Caco-2 (cell line): ENCODE data around the gene GDAP2. TPM values are rescaled to one million over a fixed set of nuclear protein-coding genes. Genes with fewer than 3 reads are reported as not detected.

Experiments
- BruUV-seq: library from RNA; stranded (reverse); fragments of 400-500 nt; replicated peaks from 2 replicates; lab custom pipeline; 2021; lab: Mats Ljungman, UMichigan
- CTCF ChIA-PET: fragments of 300-600 bp; sonication (Branson Sonifier 250); formaldehyde crosslinking; loops from one replicate; lab custom pipeline; 2022; ENCODE audit warnings: antibody characterized with exemption; lab: Charles Lee
- POLR2A ChIA-PET: fragments of 300-600 bp; sonication (Branson Sonifier 250); formaldehyde crosslinking; loops from one replicate; lab custom pipeline; 2022; ENCODE audit warnings: antibody characterized with exemption; lab: Charles Lee
- DNase-seq, 2 experiments: peaks; one replicate each; pipeline versions ENCODE4 v3.0.0 to v3.0.0-alpha.2; 2020 to 2022
- H3K27me3 ChIP-seq: replicated peaks from 2 replicates; pipeline ENCODE4 v1.6.0; 2011; ENCODE audit warnings: low read length; ENCODE audit not compliant: control insufficient read depth, insufficient read depth
- H3K36me3 ChIP-seq: 2 replicates; pipeline ENCODE4 v1.5.1; 2011; ENCODE audit warnings: low read length; ENCODE audit not compliant: control insufficient read depth, insufficient read depth
- H3K4me1 ChIP-seq: fragments of 250-450 bp; sonication (Bioruptor Pico); 2 replicates; pipeline ENCODE4 v1.5.1; 2020; ENCODE audit warnings: mild to moderate bottlenecking
- H3K4me3 ChIP-seq: 2 replicates; pipeline ENCODE4 v1.5.1; 2011; ENCODE audit warnings: low read depth, mild to moderate bottlenecking, control low read depth, low read length
- H3K9me3 ChIP-seq: fragments of 250-450 bp; sonication (Bioruptor Pico); 2 replicates; pipeline ENCODE4 v1.5.1; 2020; ENCODE audit warnings: mild to moderate bottlenecking, moderate library complexity
- H3K27ac Mint-ChIP-seq: one replicate; pipeline ENCODE4 v1.8.0; 2022; ENCODE audit warnings: mixed read lengths; ENCODE audit not compliant: unreplicated experiment
- H3K27me3 Mint-ChIP-seq: one replicate; pipeline ENCODE4 v1.8.0; 2022; ENCODE audit warnings: mixed read lengths; ENCODE audit not compliant: insufficient read depth, unreplicated experiment
- H3K36me3 Mint-ChIP-seq: one replicate; pipeline ENCODE4 v1.8.0; 2022; ENCODE audit warnings: mild to moderate bottlenecking, mixed read lengths; ENCODE audit not compliant: insufficient read depth, unreplicated experiment
- H3K4me1 Mint-ChIP-seq: one replicate; pipeline ENCODE4 v1.8.0; 2022; ENCODE audit warnings: low read depth, mixed read lengths; ENCODE audit not compliant: unreplicated experiment
- H3K4me3 Mint-ChIP-seq: one replicate; pipeline ENCODE4 v1.8.0; 2022; ENCODE audit warnings: mild to moderate bottlenecking, moderate library complexity, mixed read lengths; ENCODE audit not compliant: unreplicated experiment
- H3K9me3 Mint-ChIP-seq: one replicate; pipeline ENCODE4 v1.8.0; 2022; ENCODE audit warnings: mixed read lengths; ENCODE audit not compliant: unreplicated experiment
- intact Hi-C: fragments of 100-400 bp; cut with micrococcal nuclease; formaldehyde crosslinking; loops from one replicate; pipeline ENCODE4 v1.10.0; 2022; ENCODE audit not compliant: unreplicated experiment
- total RNA-seq: library from RNA; stranded (reverse); gene quantifications from 2 replicates; pipeline ENCODE4 v1.2.3, GENCODE V29; 2022
- TF ChIP-seq, protein P1 (sequence below), 2 experiments: fragments of 200-600 bp in 1 of 2; IDR thresholded peaks; 1 replicate in 1 of 2; 2 replicates in 1 of 2; pipeline versions ENCODE4 v1.5.1 to v1.8.0; 2011 to 2022; ENCODE audit warnings: antibody characterized with exemption in 1 of 2, control low read depth in 1 of 2, inconsistent platforms in 1 of 2, low read depth in 1 of 2, low read length in 1 of 2, mild to moderate bottlenecking in 1 of 2, moderate library complexity in 1 of 2; ENCODE audit not compliant: insufficient read depth in 1 of 2, severe bottlenecking in 1 of 2, unreplicated experiment in 1 of 2

Gene GDAP2
- total RNA-seq, 1 experiment from 2014 or later = 16.4 TPM

DNA sequence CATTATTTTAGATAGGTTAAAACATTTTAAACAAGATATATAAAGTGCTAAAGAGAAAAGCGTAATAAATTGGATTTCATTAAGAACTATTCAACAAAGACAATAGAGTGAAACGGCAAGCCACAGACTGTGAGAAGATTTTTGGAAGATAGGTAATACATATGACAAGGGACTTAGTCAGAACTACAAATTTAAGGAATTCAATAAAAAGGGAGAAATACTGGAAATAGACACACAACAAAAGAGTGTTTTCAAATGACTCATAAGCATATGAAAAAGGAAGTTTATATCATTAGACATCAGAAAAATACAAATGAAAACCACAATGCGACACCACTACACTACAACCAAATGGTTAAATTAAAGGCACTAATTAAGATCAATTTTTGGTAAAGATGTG lies 90.5 kb downstream of the GDAP2 start:
- no TSS peak for BruUV-seq
- peaks cover 3% of the 10 kb centered on the region for H3K9me3 Mint-ChIP-seq
- no peak for DNase-seq
- no peaks in the 10 kb centered on the region for H3K4me1 Mint-ChIP-seq
- TF ChIP-seq, protein P1, sequence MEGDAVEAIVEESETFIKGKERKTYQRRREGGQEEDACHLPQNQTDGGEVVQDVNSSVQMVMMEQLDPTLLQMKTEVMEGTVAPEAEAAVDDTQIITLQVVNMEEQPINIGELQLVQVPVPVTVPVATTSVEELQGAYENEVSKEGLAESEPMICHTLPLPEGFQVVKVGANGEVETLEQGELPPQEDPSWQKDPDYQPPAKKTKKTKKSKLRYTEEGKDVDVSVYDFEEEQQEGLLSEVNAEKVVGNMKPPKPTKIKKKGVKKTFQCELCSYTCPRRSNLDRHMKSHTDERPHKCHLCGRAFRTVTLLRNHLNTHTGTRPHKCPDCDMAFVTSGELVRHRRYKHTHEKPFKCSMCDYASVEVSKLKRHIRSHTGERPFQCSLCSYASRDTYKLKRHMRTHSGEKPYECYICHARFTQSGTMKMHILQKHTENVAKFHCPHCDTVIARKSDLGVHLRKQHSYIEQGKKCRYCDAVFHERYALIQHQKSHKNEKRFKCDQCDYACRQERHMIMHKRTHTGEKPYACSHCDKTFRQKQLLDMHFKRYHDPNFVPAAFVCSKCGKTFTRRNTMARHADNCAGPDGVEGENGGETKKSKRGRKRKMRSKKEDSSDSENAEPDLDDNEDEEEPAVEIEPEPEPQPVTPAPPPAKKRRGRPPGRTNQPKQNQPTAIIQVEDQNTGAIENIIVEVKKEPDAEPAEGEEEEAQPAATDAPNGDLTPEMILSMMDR (IDR thresholded peaks at IDR 0.05; ENCODE audit: insufficient read depth in 1 of 2, low read depth in 1 of 2, low read length in 1 of 2, severe bottlenecking in 1 of 2, unreplicated experiment in 1 of 2) = no peak
- Histone ChIP-seq H3K27me3 (no peaks in the 10 kb centered on the region), H3K4me3 (no peak overlapping the region), H3K9me3 (no peaks in the 10 kb centered on the region), H3K4me1 (no peaks in the 10 kb centered on the region), H3K36me3 (no peaks in the 10 kb centered on the region)
- H3K4me3 Mint-ChIP-seq = no peak overlapping the region
- ChIA-PET POLR2A (no interaction called here), CTCF (no interaction called here)
- no peak overlapping the region for H3K27ac Mint-ChIP-seq
- H3K27me3 Mint-ChIP-seq = no peaks in the 10 kb centered on the region
- H3K36me3 Mint-ChIP-seq = no peaks in the 10 kb centered on the region
- intact Hi-C loops = no loop called here

DNA sequence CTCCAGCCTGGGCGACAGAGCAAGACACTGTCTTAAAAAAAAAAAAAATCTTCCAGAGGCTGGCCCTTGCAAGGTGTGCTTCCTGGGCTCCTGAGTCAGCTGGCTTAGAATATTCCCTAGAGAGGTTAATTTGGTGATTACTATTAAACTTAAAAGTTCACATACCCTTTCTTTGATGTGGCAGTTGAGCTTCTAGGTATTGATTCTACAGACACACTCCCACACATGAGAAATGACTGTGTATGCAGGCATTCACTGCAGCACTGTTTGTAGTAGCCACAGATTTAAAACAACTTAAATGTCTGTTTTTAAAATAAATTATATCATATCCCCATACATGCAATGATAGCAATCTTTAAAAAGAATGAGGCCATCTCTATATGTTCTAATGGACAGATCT lies 93.4 kb downstream of the GDAP2 start:
- H3K27me3 ChIP-seq = no peaks in the 10 kb centered on the region
- Mint-ChIP-seq H3K4me1 (no peaks in the 10 kb centered on the region), H3K27me3 (no peaks in the 10 kb centered on the region), H3K27ac (no peak overlapping the region), H3K36me3 (no peaks in the 10 kb centered on the region), H3K9me3 (no peaks in the 10 kb centered on the region), H3K4me3 (no peak overlapping the region)
- BruUV-seq = no TSS peak
- POLR2A ChIA-PET = no interaction called here
- CTCF ChIA-PET = no interaction called here
- no peaks in the 10 kb centered on the region for H3K4me1 ChIP-seq
- intact Hi-C loops = no loop called here
- H3K4me3 ChIP-seq = no peak overlapping the region
- DNase-seq = no peak
- H3K9me3 ChIP-seq = no peaks in the 10 kb centered on the region
- TF ChIP-seq, protein P1 (IDR thresholded peaks at IDR 0.05; ENCODE audit: insufficient read depth in 1 of 2, low read depth in 1 of 2, low read length in 1 of 2, severe bottlenecking in 1 of 2, unreplicated experiment in 1 of 2) = no peak
- no peaks in the 10 kb centered on the region for H3K36me3 ChIP-seq

DNA sequence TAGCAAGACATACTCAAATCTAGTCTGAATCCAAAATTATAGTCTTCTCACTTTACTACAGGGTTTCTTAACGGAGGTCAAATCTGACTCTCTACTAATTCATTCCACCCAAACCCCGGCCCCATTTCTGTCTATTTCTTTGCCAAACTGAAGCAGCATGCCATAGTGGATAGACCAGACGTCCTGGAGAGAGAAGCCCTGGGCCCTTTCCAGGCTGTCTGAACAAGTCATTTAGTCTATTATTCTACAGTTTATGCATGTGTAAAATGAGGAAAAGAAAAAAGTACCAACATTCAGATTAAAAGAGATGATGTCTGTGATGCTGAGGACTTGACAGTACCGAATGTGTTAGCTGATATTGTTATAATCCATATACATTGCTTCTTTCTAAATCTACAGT lies 95.0 kb downstream of the GDAP2 start:
- H3K27ac Mint-ChIP-seq = no peak overlapping the region
- no peak overlapping the region for H3K4me3 ChIP-seq
- ChIA-PET CTCF (no interaction called here), POLR2A (no interaction called here)
- BruUV-seq = no TSS peak
- H3K27me3 Mint-ChIP-seq = no peaks in the 10 kb centered on the region
- no peak overlapping the region for H3K4me3 Mint-ChIP-seq
- H3K36me3 ChIP-seq = no peaks in the 10 kb centered on the region
- H3K27me3 ChIP-seq = no peaks in the 10 kb centered on the region
- H3K9me3 Mint-ChIP-seq = no peaks in the 10 kb centered on the region
- intact Hi-C loops = no loop called here
- TF ChIP-seq, protein P1 (IDR thresholded peaks at IDR 0.05; ENCODE audit: insufficient read depth in 1 of 2, low read depth in 1 of 2, low read length in 1 of 2, severe bottlenecking in 1 of 2, unreplicated experiment in 1 of 2) = no peak
- H3K4me1 Mint-ChIP-seq = no peaks in the 10 kb centered on the region
- no peaks in the 10 kb centered on the region for H3K36me3 Mint-ChIP-seq
- no peaks in the 10 kb centered on the region for H3K9me3 ChIP-seq
- no peak for DNase-seq
- no peaks in the 10 kb centered on the region for H3K4me1 ChIP-seq
